PC-3 (cell line): Measurements from ENCODE around the gene ACSL6. TPM values are rescaled to one million over a fixed set of nuclear protein-coding genes. Genes with fewer than 3 reads are reported as not detected.

Experiments
- ATAC-seq: fragments of 200-7000 bp; cut with Tn5 transposase; 2 replicates; pipeline ENCODE4 v1.9.1; 2020; ENCODE audit warnings: mild to moderate bottlenecking, moderate library complexity
- BruUV-seq: library from RNA; stranded (reverse); fragments of 400-500 nt; replicated peaks from 2 replicates; lab custom pipeline; 2021; lab: Mats Ljungman, UMichigan
- CTCF ChIA-PET: fragments of 300-600 bp; sonication (Branson Sonifier 250); formaldehyde crosslinking; loops from one replicate; lab custom pipeline; 2022; ENCODE audit warnings: antibody characterized with exemption; lab: Charles Lee
- POLR2A ChIA-PET: fragments of 300-600 bp; sonication (Branson Sonifier 250); formaldehyde crosslinking; loops from one replicate; lab custom pipeline; 2022; ENCODE audit warnings: antibody characterized with exemption; ENCODE audit not compliant: unreplicated experiment; lab: Charles Lee
- DNase-seq: peaks from one replicate; pipeline ENCODE4 v3.0.0-alpha.2; 2015
- H2AFZ ChIP-seq: fragments of 300-600 bp; sonication (generic); 2 replicates; pipeline ENCODE4 v1.6.0; 2016; ENCODE audit warnings: antibody characterized with exemption, low read length
- H3F3A ChIP-seq: fragments of 300-600 bp; sonication (generic); one replicate; pipeline ENCODE4 v1.6.0; 2017; ENCODE audit warnings: antibody characterized with exemption, low read length, control low read depth, mild to moderate bottlenecking; ENCODE audit not compliant: unreplicated experiment
- H3K27ac ChIP-seq: fragments of 300-600 bp; sonication (generic); 2 replicates; pipeline ENCODE4 v1.5.1; 2016; ENCODE audit warnings: mild to moderate bottlenecking, low read length
- H3K27me3 ChIP-seq: fragments of 300-600 bp; sonication (generic); 2 replicates; pipeline ENCODE4 v1.6.1; 2016; ENCODE audit warnings: low read length, mixed read lengths
- H3K36me3 ChIP-seq: fragments of 300-600 bp; sonication (generic); 2 replicates; pipeline ENCODE4 v1.6.1; 2016; ENCODE audit warnings: low read depth, mixed run types, low read length, mixed read lengths
- H3K4me1 ChIP-seq: fragments of 300-600 bp; sonication (generic); 2 replicates; pipeline ENCODE4 v1.5.1; 2016; ENCODE audit warnings: low read length; ENCODE audit not compliant: insufficient read depth
- H3K4me2 ChIP-seq: fragments of 300-600 bp; sonication (generic); 2 replicates; pipeline ENCODE4 v1.6.0; 2016; ENCODE audit warnings: low read length
- H3K4me3 ChIP-seq: fragments of 300-600 bp; sonication (generic); 2 replicates; pipeline ENCODE4 v1.5.1; 2016; ENCODE audit warnings: mild to moderate bottlenecking, low read length, mixed read lengths
- H3K79me2 ChIP-seq: fragments of 300-600 bp; sonication (generic); 2 replicates; pipeline ENCODE4 v1.6.1; 2017; ENCODE audit warnings: low read length, mixed read lengths
- H3K9ac ChIP-seq: fragments of 300-600 bp; sonication (generic); 2 replicates; pipeline ENCODE4 v1.6.0; 2016; ENCODE audit warnings: mild to moderate bottlenecking, low read length
- H3K9me2 ChIP-seq: fragments of 300-600 bp; sonication (generic); replicated peaks from 2 replicates; pipeline ENCODE4 v1.6.1; 2016; ENCODE audit warnings: mixed run types, low read length, mixed read lengths
- H3K9me3 ChIP-seq: fragments of 300-600 bp; sonication (generic); 2 replicates; pipeline ENCODE4 v1.6.1; 2016; ENCODE audit warnings: low read length, mixed read lengths
- H4K20me1 ChIP-seq: fragments of 300-600 bp; sonication (generic); 2 replicates; pipeline ENCODE4 v1.6.1; 2016; ENCODE audit warnings: low read length, mixed read lengths
- EZH2 ChIP-seq: fragments of 300-600 bp; sonication (generic); IDR thresholded peaks from one replicate; pipeline ENCODE4 v1.6.1; 2017; ENCODE audit warnings: antibody characterized with exemption, mild to moderate bottlenecking, low read length; ENCODE audit not compliant: unreplicated experiment
- EZH2phosphoT487 ChIP-seq: fragments of 300-600 bp; sonication (generic); IDR thresholded peaks from 2 replicates; pipeline ENCODE4 v1.6.1; 2018; ENCODE audit warnings: mild to moderate bottlenecking, antibody characterized with exemption, low read length, borderline replicate concordance
- intact Hi-C: fragments of 100-400 bp; cut with micrococcal nuclease; formaldehyde crosslinking; loops from 2 replicates; pipeline ENCODE4 v1.9.0; 2023
- total RNA-seq: library from RNA; depleted of rRNA; stranded (reverse); fragments of >200 nt; gene quantifications from 2 replicates; pipeline ENCODE4 v1.2.3, GENCODE V29; 2014
- TF ChIP-seq, protein P1 (sequence below): fragments of 300-600 bp; sonication (generic); conservative IDR thresholded peaks from 2 replicates; pipeline ENCODE4 v1.5.1; 2017; ENCODE audit warnings: antibody characterized with exemption, low read depth, mild to moderate bottlenecking, low read length

Gene ACSL6
- total RNA-seq, 1 experiment from 2014 or later, result 0.15 TPM

DNA sequence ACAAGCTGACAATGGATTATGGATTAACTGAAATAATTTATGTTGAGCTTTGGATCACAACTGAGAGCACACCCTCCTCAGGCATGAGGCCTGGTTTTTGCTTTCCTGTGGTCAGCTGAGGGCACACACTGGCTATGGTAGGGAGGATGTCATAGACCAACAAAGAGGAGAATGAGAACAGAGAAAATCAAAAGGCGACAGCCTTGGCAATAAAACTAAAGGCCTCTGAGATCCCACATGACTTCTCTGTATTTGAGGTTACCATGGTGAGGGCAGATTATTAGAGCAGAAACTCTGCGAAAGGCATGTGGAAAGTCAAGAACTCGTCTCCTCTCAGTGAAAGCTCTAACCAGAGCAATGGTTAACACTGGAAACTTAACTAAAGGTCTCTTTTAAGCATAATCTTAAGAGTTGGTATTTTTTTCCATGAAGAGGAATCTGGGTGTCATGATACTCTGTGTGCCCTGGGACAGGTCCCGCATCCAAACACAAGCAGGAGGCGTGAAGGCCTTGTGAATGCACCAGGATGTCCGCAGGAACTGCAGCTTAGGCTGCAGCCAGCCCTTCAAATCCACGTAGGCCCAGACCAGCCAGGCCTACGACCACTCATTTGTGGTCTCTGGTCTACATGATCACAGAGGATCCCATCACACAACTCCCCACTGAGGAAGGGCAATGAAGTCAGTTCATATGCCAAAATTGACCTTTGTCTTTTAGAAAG is 53.6 kb downstream of the ACSL6 start:
- Histone ChIP-seq H3K4me3 (no peak overlapping the region), H3K9me3 (no peaks in the 10 kb centered on the region), H3K27ac (no peak overlapping the region), H4K20me1 (no peaks in the 10 kb centered on the region), H3K4me2 (no peak overlapping the region), H2AFZ (no peak overlapping the region), H3K9me2 (no peaks in the 10 kb centered on the region), H3F3A (no peaks in the 10 kb centered on the region), H3K9ac (no peak overlapping the region), H3K27me3 (no peaks in the 10 kb centered on the region), H3K79me2 (no peaks in the 10 kb centered on the region), H3K36me3 (no peaks in the 10 kb centered on the region), H3K4me1 (no peaks in the 10 kb centered on the region)
- intact Hi-C loops, result no loop called here
- no peak for TF ChIP-seq EZH2
- TF ChIP-seq, protein P1, sequence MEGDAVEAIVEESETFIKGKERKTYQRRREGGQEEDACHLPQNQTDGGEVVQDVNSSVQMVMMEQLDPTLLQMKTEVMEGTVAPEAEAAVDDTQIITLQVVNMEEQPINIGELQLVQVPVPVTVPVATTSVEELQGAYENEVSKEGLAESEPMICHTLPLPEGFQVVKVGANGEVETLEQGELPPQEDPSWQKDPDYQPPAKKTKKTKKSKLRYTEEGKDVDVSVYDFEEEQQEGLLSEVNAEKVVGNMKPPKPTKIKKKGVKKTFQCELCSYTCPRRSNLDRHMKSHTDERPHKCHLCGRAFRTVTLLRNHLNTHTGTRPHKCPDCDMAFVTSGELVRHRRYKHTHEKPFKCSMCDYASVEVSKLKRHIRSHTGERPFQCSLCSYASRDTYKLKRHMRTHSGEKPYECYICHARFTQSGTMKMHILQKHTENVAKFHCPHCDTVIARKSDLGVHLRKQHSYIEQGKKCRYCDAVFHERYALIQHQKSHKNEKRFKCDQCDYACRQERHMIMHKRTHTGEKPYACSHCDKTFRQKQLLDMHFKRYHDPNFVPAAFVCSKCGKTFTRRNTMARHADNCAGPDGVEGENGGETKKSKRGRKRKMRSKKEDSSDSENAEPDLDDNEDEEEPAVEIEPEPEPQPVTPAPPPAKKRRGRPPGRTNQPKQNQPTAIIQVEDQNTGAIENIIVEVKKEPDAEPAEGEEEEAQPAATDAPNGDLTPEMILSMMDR, result no peak
- TF ChIP-seq EZH2phosphoT487, result no peak
- ATAC-seq, result no peak
- BruUV-seq, result no TSS peak
- POLR2A ChIA-PET, result no interaction called here
- CTCF ChIA-PET, result no interaction called here
- no peak for DNase-seq

DNA sequence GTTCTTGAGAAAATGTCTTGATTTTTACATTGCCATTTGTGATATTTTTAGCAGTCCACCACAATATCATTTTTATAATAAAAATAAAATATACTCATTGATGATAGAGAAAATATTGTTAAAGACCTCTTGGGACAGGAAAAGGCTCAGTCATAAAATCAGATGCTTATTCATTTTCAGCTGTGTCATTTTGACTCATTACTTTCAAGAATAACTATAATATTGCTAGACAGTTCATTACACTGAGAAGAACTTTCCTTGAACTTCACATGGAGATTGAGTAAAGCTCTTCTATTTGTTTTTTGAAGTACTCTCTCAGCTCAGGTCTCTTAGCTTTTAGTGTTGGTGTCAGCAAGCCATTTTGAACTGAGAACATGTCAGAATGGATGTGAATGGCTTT is 57.5 kb downstream of the ACSL6 start:
- ChIA-PET CTCF (no interaction called here), POLR2A (no interaction called here)
- BruUV-seq, result no TSS peak

More for the DNA sequence above, 57.5 kb downstream of the ACSL6 start:
- DNase-seq (no peak), ATAC-seq (no peak)
- Histone ChIP-seq H3F3A (no peaks in the 10 kb centered on the region), H3K27ac (no peak overlapping the region), H3K9ac (no peak overlapping the region), H3K79me2 (no peaks in the 10 kb centered on the region), H3K4me2 (no peak overlapping the region), H3K9me3 (no peaks in the 10 kb centered on the region), H3K4me3 (no peak overlapping the region), H4K20me1 (no peaks in the 10 kb centered on the region), H2AFZ (no peak overlapping the region), H3K27me3 (no peaks in the 10 kb centered on the region), H3K9me2 (no peaks in the 10 kb centered on the region), H3K4me1 (no peaks in the 10 kb centered on the region), H3K36me3 (no peaks in the 10 kb centered on the region)
- intact Hi-C loops, result no loop called here
- no peak for TF ChIP-seq EZH2
- no peak for TF ChIP-seq EZH2phosphoT487
- TF ChIP-seq, protein P1, result no peak
